IPS-NIHi7 (cell line): ENCODE data around the gene TAS2R30.

Source experiments
- DNase-seq: peaks from one replicate; pipeline ENCODE4 v3.0.0; 2012; ENCODE audit warnings: mixed read lengths; ENCODE audit errors: extremely low spot score

Gene TAS2R30, protein sequence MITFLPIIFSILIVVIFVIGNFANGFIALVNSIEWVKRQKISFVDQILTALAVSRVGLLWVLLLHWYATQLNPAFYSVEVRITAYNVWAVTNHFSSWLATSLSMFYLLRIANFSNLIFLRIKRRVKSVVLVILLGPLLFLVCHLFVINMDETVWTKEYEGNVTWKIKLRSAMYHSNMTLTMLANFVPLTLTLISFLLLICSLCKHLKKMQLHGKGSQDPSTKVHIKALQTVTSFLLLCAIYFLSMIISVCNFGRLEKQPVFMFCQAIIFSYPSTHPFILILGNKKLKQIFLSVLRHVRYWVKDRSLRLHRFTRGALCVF

DNA sequence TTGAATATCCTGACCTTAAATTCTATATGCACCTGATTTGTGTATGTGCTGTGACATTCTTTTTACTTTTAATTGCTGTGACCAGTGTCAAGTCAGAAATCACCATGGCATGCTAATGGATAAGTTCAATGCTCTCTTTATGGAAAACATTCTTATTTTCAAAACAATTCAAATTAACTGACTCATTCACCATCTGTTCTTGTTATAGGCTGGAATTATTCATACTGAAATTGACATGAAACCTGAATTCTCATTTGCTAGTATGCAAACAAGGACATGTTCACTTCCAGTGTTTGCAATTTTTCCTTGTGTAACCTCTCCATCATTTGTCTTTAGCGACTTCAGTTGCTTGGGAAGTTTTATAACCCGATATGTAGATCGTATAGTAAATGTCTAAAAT is at the start of gene TAS2R30:
TAS2R30 (minus strand) TSS at position 340 of the 400 bp plus-strand sequence. CDS start 400 bp downstream, outside the sequence.
- no peak for DNase-seq

DNA sequence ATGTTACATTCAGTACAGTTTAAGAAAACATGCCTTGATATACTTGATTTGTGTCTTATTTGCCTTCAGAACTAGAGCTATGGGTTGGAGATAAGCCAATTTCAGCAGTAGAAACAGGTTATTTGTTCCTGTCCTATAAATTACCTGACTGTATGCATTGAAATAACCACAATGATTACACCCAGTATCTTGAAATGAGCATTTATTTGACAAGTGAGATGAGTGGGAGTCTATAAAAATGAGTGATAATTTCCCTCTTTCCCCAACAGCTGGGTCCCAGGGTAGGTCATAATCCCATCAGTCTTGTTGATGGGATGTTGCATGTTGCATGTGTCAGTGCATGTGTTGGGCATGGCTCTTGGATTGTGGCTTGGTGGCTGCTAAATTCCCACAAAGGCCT is 48.6 kb upstream of the TAS2R30 start:
- DNase-seq = no peak

DNA sequence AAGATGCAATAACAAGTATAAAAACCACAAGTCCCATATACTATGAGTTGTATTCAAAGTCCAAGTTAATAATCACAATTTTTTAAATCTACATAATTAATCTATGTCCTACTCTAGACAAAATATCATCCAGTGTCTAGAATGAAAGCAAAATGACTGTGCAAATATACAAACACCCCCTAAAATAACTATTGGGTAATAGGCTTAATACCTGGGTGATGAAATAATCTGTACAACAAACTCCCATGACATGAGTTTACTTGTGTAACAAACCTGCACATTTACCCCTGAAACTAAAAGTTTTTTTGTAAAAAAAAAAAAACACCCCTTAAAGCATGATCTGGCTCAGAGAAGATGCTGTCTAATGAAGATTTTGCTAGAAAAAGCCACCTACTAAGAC is 48.1 kb upstream of the TAS2R30 start:
- DNase-seq = no peak

DNA sequence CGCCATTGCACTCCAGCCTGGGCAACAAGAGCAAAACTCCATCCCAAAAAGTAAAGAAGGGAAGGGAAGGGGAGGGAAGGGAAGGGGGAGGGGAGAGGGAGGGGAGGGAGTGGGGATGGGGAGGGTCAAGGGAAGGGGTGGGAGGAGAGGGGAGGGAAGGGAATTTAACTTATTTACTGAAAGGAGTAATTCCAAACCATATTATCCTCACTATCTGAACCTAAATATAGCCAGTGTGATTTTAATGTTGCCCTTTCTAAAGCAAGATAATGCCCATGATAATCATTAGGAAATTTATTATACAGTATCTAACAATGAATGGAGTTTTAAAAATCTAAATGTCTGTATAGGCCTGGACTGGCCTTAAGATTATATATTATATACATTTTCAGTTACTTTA is 43.8 kb upstream of the TAS2R30 start:
- DNase-seq = no peak

DNA sequence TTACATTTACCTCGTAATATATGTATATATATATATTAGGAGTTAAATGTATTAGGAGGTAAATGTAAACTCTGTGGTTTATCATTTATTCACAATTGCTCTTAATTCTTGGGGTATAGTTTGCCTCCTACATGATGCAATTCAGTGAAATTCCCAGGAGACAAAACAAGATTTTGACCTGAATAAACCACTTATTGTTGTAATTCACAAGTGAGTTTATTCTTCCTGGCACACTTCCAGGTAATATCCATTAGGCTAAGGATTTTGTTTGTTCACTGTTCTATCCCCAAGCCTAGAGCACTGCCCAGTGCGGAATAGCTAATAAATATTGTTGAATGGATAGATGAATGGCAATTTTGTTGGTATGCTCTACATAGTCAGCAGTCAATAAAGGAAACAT is 39.6 kb upstream of the TAS2R30 start:
- DNase-seq = no peak

DNA sequence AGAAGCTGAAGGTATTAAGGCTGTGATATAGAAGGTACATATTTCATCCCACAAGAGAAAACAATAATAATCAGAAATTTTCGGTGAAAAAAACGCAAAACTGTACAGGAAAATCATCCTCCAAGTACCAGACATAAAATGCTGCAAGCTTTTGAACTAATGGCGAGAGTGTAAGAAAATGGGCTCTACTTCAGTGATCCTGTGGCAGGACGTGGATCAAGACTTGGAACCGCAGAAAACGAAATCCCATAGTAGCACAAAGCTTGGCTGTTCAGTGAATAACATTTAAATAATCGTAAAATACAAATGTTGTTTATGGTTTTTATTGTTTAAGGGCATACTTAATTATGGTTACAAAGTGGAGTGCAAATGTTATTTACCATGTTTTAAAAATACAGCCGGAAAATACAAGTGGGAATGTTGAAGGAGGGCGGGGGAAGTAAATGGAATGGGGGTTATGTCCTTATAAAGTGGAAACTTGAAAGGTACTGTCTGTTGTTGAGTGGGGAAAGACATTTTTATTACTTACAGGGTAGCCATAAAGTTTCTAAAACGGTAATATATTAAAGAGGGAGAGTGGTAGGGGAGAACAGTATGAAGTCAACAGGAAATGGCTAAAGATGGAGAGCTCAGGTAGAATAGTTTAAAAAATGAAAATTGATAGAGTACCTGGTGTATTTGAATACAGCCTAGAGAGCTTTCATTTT is 37.7 kb upstream of the TAS2R30 start:
- DNase-seq = no peak

DNA sequence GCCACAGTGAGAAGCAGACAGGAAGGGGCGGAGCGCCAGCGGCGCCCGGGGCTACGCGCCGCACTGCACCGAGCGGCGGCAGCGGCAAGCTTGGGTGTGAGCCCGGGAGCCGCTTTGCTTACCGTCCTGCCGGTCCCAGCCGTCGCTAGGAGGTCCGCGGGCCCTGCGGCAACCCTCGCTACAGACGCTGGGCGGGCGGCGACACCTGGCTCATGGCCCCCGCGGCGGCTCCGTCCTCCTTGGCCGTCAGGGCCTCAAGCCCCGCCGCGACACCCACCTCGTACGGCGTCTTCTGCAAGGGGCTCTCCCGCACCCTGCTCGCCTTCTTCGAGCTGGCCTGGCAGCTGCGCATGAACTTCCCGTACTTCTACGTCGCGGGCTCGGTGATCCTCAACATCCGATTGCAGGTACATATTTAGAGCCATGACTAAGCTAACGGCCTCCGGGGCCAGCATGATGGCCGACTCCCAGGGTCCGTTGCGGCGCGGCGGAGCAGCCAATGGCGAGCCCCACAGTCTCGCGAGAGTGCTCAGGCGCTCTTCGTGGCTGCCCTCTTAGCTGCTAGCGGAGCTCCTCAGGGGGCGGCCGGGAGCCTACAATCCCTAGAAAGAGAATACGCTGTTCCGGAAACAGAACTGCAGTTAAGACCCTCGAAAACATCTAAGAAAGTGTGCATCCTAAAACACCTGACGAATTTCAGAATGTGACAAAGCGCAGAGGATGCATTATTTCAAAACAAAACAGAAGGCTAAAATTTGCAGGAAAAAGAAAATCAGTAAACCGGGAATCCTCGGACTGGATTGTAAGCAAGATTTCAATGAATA is 36.9 kb upstream of the TAS2R30 start, which contains the start of gene SMIM10L1:
SMIM10L1 (plus strand) TSS at position 50 of the 824 bp plus-strand sequence; CDS start at position 213, 163 bp downstream.
- DNase-seq = peak; percentile 94

DNA sequence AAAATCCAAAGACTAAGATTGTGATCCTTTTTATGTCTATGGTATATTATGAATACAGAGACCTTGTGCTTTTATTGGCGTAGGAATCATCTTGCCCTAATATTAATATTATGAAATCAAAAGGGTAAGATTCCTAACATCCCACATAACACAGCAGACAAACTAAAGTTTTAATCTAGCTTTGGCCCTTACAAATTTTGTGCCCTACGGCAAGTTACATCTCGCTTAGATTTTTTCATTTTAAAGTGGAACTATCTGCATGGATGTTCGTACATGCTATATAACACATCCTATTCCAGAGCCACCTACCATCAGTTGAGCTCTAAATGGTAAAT is 36.3 kb upstream of the TAS2R30 start:
- no peak for DNase-seq

DNA sequence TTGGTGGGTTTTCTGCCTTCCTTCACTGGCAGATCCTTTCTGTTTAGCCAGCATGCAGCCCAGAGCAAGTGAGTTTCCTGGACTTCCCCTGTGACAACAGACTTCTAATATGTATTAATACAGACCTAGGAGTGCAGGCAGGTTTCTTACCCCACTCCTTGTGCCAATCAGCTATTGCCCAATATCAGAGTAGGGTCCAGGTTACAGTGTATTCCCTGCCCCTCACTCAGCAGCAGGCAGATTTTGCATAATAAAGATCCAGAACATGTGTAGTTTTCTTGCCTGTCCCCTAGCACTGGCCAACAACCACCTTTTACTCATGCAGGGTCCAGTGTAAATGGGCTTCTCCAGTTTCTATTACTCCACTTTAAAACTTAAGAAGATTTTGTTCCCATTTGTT is 31.9 kb upstream of the TAS2R30 start:
- DNase-seq = no peak

DNA sequence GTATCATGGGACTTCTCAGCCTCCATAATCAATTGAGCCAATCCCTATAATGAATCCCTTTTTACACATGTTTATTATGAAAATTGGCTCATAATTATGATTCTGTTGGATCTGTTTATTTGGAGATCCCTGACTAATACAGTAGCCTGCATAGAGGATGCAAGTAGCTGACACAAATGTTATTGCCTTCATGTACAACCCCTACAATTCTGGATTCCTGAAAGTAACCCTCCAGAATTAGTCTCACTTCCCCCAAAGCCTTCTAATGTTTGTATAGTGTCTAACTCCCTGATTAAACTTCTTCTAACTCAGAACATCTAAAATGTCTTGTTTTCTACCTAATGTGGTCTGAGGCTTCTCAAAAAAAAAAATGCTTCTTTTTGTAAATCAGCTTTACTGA is 29.9 kb upstream of the TAS2R30 start:
- DNase-seq = no peak

DNA sequence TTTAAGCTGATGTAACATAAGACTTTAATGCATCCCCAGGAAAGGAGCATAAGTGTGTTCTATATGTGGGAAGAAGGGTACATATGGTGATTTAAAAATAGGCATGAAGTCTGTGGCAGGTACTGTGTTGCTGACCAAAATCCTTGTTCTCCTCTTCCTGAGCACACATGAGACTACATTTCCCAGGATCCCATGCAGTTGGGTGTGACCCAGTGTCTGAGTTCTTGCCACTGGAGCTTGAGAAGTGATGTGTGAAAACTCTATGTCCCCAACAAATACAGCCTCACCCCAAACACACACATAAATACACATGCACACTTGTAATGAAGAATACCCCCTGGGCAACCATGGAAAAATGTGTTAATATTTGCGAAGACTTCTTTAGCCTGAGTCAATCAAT is 28.1 kb upstream of the TAS2R30 start:
- no peak for DNase-seq

DNA sequence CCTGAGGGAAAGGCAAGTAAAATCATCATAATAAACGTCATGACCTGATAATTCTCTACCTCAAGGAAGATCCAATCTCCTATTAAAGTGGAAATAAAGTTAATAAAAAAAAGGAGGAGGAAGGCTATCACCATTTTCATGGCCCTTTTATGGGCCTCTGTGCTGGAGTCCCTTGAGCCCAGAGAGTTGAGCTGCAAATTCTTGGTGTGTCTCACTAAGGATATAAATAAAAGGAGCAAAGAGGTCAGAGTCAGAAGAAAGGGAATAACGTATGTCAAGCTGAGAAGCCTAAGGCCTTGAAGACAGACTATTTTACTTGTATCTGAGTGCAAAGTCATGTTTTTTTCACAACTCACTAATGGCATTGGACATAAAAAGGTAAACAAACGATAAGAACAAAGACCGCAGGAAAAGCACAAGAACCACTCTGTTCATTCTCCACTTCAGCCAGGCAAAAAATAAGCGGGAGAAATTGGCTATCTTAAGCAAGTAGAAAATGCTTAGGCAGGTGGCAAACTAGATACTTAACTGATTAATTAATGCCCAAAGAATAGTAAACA is 24.5 kb upstream of the TAS2R30 start:
- DNase-seq = no peak

DNA sequence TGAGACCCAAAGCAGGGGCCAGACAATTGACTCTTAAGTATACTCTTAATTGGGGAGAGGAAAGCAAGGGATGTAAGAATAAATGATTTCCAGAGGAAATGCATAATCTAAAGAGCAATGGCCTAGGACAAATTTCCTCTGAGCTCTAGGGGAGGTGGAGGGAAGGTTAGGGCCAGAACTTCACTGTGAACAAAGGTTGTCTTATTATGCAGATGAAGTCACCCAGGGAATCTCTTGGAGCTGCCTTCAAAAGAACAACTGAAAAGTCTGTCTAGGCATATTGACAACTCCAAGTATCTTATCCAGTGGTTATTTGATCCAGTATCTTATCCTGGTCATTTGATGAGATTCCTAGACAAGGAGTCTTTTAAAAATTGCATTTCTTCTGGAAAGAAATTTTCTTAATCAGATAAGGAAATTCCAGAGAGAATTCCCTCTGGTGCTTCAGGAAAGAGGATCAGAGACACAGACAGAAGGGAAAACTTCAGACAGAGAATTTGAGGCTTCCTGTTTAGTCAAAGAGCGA is 20.0 kb upstream of the TAS2R30 start:
- DNase-seq = no peak

DNA sequence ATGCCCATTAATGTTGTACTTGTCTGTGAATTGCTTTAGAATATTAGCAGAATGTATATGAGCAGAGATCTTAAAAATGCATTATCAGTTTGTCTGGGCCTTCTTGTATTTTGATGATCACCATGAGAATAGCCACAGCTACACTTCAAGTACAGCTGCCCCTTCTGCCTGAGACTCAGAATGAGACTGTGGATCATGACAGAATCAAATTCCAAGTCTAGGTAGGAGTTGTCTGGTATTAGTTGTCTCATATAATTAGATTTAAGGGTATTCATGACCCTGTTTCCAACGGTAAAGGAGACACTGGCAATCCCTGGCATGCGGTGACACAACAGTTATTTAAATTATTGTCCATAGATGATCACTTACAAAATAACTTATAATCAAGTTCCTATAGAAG is 18.3 kb upstream of the TAS2R30 start:
- no peak for DNase-seq

DNA sequence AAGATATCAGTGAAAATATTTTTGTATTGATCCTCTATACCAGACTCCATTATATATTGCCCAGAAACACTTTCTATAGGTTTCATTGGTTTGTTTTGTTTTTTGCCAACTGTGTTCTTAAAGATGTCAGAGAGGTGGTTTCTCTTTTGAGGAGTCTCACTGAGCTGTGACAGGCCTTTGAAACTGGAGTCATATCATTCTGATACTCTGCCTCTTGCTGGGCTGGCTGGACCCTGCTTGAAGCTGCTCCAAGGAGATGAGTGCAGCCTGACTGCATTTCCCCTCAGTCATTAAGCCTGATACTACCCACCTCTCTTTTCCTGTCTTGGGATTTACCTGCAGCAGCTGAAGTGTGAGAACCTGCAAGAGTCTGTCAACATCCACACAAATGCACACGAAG is 16.4 kb upstream of the TAS2R30 start:
- no peak for DNase-seq

DNA sequence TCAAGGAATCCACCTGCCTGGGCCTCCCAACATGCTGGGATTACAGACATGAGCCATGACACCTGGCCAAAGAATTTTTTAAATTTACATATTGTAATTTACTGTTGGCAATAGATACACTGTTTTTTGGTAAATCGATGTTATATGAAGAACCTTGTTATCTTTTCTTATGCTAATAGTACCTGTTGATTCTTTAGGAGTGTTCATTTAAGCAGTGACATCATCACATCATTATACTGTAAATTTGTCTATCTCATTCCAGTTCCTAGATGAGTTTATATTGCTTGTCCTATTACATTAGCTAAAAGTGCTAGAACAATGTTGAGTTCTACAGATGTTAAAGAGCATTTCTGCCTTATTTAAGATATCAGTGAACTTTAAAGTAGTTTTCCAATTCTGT is 13.0 kb upstream of the TAS2R30 start:
- no peak for DNase-seq

DNA sequence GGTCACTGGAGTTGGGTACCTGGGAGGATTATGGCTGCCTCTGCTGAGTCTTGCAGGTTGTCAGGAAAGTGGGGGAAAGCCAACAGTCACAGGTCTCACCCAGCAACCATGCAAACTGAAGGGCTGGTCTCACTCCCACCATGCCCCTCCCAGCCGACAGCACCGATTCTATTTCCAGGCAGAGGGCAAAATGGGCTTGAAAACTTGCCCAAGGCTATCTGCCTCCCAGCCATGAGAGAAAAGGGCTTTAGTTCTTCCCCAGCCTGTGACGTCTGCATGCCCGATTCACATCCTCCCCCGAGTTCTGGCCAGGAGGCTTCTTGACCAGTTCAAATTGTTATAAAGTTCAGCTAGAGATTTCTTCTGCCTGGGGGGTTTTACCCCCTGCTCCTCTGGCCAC is 9.9 kb upstream of the TAS2R30 start:
- DNase-seq = no peak

DNA sequence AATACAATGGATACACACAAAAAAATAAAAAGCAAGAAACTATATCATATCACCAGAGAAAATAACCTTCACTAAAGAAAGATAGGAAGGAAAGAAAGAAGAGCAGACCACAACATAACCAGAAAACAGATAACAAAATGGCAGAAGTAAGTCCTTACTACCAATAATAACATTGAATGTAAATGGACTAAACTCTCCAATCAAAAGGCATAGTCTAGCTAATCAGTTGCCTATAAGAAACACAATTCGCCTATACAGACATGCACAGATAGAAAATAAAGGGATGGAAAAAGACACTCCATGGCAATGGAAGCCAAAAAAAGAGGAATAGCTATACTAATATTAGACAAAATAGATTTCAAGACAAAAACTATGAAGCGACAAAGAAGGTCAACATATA is 8.9 kb upstream of the TAS2R30 start:
- DNase-seq = no peak

DNA sequence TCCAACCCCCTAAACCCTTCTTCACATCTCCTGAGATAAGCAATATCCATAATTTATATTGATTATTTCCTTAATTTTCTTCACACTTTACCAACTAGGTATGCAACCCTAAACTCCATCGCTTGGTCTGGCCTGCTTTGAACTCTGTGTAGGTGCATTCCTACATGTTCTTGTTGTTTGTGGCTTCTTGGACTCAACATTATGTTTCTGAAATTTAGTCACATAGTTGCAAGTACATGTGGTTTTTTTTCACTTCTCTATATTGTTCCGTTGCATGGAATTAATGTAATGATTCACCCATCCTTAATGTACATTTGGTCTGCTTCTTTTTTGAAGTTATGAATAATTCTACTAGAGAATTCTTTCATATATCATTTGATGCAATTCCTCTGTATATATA is 1.6 kb upstream of the TAS2R30 start:
- no peak for DNase-seq

DNA sequence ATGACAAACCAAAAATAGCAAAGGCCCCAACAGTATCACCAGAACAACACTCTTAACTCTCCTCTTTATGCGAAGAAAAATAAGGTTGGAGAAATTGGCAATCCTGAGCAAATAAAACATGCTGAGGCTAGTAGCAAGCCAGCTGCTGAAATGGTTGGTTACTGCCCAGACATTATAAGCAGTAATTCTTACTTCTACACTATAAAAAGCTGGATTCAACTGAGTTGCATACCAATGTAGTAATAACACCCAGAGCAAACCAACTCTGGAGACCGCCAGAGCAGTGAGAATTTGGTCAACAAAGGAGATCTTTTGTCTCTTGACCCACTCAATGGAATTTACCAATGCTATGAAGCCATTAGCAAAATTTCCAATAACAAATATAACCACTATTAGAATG is 628 bp downstream of the TAS2R30 start:
- no peak for DNase-seq

DNA sequence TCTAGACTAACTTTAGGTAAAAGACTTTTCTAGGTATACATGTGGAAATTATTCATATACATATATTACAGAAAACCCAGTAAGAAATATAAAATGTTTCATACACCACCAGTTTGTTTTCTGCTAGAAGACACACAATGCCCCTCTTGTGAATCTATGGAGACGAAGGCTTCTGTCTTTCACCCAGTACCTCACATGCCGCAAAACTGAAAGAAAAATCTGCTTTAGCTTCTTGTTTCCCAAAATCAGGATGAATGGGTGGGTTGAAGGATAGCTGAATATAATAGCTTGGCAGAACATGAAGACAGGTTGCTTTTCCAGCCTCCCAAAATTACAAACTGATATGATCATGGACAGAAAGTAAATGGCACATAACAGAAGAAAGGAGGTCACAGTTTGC is 1.3 kb downstream of the TAS2R30 start:
- no peak for DNase-seq

DNA sequence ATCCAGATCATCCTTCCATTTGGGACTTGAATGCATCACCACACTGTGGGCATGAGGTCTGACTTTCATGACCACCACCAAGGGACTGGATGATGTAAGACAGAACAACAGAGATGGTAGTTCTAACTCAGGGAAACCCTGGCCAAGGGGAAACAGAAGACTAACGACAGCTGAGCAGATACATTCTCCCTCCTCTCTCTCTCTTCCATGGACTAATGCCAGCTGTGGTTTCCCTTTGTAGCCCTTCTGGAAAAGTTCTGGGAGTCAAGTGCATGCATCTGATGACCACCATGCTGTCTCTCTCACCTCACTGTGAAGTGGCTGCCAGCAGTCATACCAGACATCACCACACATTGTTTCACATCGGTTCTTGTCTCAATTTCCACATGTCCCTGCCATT is 3.4 kb downstream of the TAS2R30 start:
- no peak for DNase-seq
